HPDE6-E6E7 (cell line): ENCODE results near the gene HAGHL.
"Not testable (repeated sequence)": the region's sequence is repeated elsewhere in the genome, so short reads cannot be mapped to it uniquely, and the experiment has no call there.

ENCODE experiments used
- DNase-seq: peaks from one replicate; pipeline ENCODE4 v3.0.0; 2011; ENCODE audit warnings: missing footprints; ENCODE audit errors: extremely low spot score

HAGHL gene

GRCh38 chr16:687499-687898 is 39.4 kb upstream of the HAGHL start:
- no peak for DNase-seq

GRCh38 chr16:689175-689897 is 37.6 kb upstream of the HAGHL start:
- no peak for DNase-seq

DNA sequence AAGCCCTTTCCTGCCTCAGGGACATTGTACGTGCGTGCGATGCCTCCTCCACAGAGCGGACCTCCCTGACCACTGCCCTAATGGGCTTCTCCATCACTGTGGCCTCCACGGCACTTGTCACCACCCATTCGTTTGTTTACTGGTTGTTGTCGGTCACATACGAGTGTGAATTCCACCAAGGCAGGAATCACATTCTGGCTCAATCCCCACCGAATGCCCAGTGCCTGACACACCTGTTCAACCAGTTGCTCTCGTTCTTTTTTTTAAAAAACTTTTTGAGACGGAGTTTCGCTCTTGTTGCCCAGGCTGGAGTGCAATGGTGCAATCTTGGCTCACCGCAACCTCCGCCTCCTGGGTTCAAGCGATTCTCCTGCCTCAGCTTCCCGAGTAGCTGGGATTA is 35.7 kb upstream of the HAGHL start:
- not testable (repeated sequence) for DNase-seq

DNA sequence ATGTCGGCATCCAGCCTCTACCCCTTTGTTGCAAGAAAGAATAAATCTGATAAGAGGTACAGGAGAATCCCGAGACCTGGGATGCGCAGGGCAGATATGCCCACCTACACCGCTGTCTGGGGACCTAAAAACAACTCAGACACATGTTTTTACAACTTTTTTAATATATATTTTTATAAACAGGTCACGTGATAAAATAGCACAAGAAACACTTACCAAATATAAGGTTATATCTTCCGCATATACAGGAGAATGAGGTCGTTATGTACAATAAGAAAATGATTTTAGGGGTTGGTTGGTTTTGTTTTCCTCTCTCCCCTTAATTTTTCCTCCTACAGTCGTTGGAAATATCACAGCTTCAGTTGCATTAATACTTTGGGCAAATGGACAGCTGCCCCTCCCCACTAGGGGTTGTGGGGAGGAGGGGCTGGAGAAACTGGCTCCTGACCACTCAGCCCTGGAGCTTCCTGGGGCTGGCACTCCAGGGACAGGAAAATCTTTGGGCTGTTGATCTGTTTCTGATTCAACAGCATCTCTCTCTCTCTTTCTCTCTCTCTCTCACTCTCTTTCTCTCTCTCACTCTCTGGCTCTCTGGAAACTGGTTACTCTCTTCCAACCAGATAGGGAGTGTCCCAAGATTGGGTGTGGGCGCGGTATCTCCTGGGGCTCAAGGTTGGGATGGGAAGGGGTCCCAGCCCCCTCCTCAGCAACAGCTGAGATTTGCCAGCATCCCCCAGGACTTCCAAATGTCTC is 34.4 kb upstream of the HAGHL start:
- DNase-seq: no peak

DNA sequence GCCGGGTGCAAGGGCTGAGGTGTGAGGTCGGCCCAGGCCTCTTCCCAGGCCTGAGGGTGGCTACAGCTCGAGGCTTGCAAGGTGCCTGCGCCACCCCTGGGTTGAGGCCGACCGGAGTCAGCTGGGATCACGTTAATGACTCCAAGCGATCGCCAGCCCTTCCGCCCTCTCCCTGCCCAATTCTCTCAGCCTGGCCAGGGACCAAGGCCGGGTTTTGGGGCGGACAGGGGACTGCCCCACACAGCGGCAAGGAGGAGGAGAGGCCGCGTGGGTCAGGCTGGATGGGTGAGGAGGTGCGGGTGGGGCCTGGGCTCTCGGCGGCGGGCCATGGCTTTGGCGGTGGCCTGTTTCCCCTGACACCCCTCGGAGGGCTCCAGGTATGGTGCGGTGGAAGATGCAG is 33.5 kb upstream of the HAGHL start:
- no peak for DNase-seq

- DNase-seq: no peak
Measured at GRCh38 chr16:693766-694165, 33.1 kb upstream of the HAGHL start.

GRCh38 chr16:694187-694862 is 32.6 kb upstream of the HAGHL start:
- DNase-seq: no peak

DNA sequence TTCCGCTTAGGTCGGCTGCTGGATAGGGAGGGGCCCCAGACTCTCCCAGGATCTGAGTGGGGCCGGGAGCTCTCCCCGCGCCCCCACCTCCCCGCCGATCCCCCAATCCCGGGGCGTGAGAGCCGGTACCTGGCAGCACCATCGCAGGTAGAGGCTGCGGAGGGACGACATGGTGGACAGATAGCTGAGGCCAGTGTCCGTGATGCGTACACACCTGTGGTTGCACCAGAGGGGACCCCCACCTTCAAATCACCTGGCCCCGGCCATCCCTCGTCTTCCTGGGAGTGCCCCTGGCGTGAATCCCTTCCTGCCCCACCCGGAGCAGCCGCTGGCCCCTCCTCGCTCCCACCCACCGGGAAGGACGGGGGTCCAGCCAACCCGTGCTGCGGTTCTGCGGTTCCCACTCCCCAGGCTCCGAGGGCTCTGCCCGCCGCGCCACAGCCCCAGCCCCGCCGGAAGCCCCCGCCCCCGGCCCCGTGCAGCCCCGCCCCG is 32.0 kb upstream of the HAGHL start:
- DNase-seq: no peak

GRCh38 chr16:695355-696089 is 31.4 kb upstream of the HAGHL start:
- no peak for DNase-seq

- no peak for DNase-seq
Measured at GRCh38 chr16:698911-699671, 27.8 kb upstream of the HAGHL start.

DNA sequence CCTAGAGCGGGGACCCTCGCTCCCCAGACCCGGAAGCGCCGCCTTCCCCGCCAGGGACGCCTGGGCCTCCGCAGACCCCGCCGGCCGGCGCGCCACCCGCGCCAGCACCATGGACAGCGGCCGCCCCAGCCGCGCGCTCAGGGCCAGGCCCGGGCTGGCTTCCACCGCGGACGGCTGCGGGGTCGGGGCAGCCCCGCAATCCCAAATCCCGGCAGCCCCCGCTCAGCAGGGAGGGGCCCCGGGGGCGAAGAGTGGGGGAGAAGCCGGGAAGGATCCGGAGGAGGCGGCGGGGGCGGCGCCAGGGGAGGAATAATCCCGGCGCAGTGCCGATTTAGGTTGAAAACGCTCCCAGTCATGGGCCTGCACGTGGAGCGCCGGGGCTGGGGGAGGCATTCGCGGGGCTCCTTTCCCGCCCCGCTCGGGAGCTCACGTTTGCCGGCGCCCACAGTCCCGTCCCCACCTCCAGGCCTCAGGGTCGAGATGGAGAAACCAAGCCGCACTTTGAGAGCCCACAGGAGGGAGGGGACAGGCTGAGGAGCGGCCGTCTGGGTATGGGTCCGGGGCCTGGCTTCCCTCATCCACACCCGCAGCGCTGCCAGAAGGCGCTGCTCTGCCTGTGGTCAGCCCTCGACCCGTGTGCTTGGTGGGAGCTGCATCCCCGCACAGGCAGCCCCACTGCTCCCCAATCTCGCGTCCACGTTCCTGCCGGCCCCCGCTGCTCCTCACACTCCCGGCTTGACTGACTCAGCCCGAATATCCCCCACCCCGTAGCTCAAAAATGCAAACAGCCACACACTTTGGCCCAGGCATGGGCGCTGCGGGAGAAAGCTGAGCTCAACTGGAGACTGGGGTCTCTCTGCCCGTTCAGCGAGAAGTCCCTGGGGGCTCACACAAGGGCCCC is 26.0 kb upstream of the HAGHL start:
- no peak for DNase-seq

GRCh38 chr16:702341-702740 is 24.6 kb upstream of the HAGHL start:
- DNase-seq: no peak

DNA sequence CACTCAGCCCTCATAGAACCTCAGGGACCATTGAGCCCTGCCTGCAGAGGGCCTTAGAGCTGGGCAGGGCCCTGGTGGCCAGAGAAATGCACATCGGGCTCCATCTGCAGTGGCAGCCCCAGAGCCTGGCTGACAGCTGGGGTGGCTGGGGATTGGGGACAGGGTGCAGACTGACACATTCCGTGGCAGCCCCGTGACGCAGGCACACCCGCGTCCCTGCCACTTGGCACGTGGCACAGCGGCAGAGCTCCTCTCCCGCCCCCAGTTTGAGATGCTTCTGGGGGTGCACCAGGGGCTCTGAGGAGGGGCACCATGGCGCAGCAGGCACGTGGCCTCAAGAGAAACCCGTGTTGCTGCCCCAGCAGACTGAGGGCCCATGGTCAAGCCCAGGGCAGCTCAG is 23.5 kb upstream of the HAGHL start:
- no peak for DNase-seq

DNA sequence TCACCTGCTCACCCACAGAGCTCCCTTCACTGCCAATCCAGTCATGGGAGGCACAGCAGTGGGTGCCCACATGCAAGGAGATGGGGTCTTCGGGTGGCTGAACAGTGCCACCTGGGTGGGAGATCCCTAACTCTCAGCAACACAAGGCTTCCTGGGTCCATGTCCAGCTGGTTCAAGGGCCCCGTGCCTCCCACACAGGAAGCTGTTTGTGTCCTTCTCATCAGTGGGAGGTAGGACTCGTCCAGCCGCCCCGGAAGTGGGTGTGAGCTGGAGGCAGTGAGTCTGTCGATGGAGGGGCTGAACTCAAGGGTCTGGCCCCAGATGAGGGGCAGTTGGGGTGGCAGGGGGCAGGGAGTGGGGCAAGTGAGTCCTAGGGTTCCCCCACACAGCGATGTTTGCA is 22.9 kb upstream of the HAGHL start:
- no peak for DNase-seq

- DNase-seq: no peak
Measured at GRCh38 chr16:704552-705380, 22.1 kb upstream of the HAGHL start.

DNA sequence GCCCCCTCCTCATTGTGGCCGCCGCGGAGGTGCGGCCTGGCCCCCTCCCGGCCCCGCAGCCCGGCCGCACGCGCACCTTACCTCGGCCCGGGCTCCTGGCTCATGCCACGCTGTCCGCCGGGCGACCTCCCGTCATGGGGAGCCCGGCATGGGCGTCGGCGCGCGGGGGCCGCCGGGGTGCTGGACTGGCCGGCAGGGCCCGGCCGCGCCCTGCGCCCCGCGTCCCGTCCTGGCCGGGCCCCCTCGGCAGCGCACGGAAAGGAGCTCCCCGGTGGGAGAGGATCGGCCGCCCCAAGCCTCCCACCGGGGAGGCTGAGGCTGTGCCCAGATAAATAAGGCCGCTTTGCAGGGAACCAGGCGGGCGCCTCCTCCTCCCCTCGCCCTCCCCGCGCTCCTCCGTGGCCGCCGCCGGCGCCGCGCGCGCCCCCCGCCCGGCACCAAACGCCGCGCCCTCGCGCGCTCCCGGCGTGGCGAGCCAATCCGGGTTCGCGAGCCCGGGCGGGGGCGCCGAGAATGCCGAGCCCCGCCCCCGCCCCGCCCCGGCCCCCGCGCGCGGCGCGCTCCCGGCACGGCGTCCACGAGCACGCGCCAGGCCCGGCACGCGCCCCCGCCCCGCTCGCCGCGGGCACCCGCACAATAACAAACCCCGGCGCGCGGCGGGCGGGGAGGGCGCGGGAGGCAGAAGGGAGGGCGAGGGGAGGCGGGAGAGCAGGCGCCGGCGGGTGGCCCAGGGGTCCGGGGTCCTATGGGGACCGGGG is 21.3 kb upstream of the HAGHL start, which contains the start of gene FBXL16:
Gene FBXL16, minus strand, starts transcription at position 371 of the 758 bp plus-strand sequence. CDS start 8,396 bp downstream, outside the sequence.
- no peak for DNase-seq

GRCh38 chr16:706189-707061 is 20.5 kb upstream of the HAGHL start:
- no peak for DNase-seq
